AG09309 (cell line): ENCODE results near the gene PSMA6.

Experiments
- DNase-seq: peaks from one replicate; pipeline ENCODE4 v3.0.0-alpha.2; 2010; ENCODE audit warnings: low read depth
- H3K4me3 ChIP-seq: 2 replicates; pipeline ENCODE4 v1.5.1; 2011; ENCODE audit warnings: mild to moderate bottlenecking, low read depth, low read length, moderate library complexity; ENCODE audit not compliant: control insufficient read depth
- TF ChIP-seq, protein P1 (sequence below): IDR thresholded peaks from 2 replicates; pipeline ENCODE4 v1.5.1; 2011; ENCODE audit warnings: mild to moderate bottlenecking, low read depth, low read length, inconsistent platforms; ENCODE audit not compliant: insufficient read depth, control insufficient read depth; ENCODE audit errors: missing control alignments

Gene PSMA6

DNA sequence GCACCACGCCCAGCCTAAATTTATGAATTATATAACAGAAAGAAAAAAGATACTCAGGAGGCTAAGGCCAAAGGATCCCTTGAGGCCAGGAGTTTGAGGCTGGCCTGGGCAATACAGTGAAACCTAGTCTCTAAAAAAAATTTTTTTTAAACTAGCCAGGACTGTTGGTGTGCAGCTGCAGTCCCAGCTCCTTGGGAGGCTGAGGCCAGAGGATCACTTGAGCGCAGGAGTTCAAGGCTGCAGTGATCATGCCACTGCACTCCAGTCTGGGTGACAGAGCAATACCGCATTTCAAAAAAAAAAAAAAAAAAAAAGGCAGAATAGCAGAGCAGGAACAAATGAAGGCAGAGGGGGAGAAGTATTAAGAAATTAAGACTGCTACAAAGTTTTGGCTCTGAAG, 2.6 kb upstream of the PSMA6 start:
- H3K4me3 ChIP-seq = no peak overlapping the region
- TF ChIP-seq, protein P1, sequence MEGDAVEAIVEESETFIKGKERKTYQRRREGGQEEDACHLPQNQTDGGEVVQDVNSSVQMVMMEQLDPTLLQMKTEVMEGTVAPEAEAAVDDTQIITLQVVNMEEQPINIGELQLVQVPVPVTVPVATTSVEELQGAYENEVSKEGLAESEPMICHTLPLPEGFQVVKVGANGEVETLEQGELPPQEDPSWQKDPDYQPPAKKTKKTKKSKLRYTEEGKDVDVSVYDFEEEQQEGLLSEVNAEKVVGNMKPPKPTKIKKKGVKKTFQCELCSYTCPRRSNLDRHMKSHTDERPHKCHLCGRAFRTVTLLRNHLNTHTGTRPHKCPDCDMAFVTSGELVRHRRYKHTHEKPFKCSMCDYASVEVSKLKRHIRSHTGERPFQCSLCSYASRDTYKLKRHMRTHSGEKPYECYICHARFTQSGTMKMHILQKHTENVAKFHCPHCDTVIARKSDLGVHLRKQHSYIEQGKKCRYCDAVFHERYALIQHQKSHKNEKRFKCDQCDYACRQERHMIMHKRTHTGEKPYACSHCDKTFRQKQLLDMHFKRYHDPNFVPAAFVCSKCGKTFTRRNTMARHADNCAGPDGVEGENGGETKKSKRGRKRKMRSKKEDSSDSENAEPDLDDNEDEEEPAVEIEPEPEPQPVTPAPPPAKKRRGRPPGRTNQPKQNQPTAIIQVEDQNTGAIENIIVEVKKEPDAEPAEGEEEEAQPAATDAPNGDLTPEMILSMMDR = no peak
- DNase-seq = no peak

DNA sequence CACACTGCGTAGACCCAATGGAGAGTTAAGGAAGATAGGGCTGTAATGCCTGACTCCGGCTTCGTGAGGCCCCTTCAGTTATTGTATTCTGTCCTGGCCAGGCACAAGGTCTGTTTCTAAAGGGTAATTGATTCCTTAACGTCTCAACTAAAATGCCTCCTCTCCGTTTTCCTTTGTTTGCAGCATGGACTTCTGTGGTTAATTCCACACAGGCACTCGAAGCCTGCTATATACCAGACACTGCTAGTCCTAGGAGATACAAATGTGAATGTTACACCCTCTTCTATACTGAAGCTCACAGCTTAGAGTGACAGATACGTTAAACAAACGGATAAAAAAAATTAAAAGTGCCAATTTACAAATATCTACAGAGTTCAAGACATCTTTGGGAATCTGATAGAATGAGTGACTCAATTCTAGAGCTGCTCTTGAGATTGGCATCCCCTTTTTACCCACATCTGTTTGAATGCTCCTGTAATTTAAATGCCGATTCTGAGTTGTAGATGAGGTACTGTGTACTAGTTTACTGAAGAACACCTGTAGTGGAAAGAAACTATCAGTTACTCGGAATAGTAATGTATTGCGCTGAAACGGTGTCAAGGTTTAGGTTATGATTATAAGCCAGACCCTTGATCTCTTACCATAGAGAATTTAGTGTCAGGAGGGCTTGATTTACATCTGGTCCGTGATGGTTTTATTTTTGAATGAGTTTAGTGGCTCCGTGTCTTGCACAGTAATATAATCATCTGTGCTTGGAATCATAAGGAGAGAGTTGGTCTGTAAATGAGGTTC, 784 bp downstream of the PSMA6 start:
- peak overlapping the region; percentile 69 for H3K4me3 ChIP-seq
- TF ChIP-seq, protein P1 = no peak
- no peak for DNase-seq

DNA sequence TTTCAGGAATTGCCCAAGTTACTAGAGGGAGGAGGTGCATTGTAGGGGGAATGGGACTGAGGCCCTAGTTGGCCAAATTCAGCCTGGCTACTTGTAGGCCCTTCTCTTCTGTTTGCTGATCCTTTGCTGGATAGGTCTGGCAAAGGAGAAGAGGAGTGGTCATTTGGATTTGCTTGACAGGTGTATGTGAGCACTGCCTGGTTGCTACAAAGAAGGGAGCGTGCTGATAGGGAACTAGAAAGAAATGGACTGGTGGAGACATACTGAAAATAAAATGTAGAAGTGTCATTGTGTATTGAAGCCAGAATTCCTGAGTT, 3.6 kb downstream of the PSMA6 start:
- TF ChIP-seq, protein P1 = no peak
- no peak for DNase-seq
- H3K4me3 ChIP-seq = no peak overlapping the region

DNA sequence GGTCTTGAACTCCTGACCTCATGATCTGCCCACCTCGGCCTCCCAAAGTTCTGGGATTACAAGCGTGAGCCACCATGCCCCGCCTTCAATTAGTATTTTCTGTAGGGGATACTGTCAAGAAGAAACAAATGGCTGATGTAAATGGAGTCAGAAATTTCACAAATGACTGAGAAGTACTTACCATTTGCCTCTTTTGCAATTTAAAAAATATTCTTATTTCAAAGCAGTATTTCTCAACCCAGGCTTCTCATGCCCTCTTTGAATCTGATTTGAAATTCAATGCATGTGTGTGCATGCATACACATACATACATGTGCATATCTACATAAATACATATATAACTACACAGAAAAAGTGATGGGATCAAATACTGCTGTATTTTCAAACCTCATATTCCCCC, 4.4 kb downstream of the PSMA6 start:
- TF ChIP-seq, protein P1 = no peak
- H3K4me3 ChIP-seq = no peak overlapping the region
- no peak for DNase-seq

DNA sequence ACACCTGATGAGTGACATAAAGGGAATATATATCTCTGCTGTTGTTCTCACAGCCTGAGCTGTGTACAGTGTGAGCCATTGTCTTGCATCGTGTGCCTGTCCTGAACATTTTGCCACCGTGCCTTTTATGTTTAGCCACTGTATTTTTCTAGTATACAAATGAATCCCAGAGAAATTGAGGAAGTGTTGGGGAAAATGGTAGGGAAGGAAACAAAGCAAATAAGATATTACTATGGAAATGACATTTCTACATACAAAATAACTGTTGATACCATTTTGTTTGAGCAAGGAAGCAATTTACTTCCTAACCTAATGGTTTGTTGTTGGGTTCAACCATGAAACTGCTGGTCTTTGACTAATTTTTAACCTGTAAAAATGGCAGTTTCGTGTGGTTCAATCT, 5.5 kb downstream of the PSMA6 start:
- TF ChIP-seq, protein P1 = no peak
- H3K4me3 ChIP-seq = no peak overlapping the region
- DNase-seq = no peak

DNA sequence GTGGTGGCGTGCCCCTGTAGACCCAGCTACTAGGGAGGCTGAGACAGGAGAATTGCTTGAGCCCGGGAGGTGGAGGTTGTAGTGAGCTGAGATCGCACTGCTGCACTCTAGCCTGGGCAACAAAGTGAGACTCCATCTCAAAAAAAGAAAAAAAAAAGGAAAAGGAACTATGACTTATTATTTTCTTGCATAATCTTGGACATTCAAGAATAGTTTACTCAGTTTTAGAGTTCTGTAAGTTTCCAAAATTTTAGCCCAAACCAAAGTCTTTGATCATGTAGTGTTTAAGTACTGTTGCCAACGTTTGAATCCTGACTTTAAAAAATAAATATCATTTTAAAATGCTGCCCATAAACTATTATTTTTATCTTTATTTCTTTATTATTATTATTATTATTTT, 6.2 kb downstream of the PSMA6 start:
- TF ChIP-seq, protein P1 = no peak
- H3K4me3 ChIP-seq = no peak overlapping the region
- no peak for DNase-seq
